GM12874 (cell line): Measurements from ENCODE around the gene MYO9B.

ENCODE experiments used
- CTCF ChIP-seq: IDR thresholded peaks from 2 replicates; pipeline ENCODE4 v1.5.1; 2011; ENCODE audit warnings: low read depth, mild to moderate bottlenecking, control low read depth, low read length, moderate library complexity; ENCODE audit not compliant: insufficient read depth

MYO9B gene

GRCh38 chr19:17121736-17122293, 46.2 kb downstream of the MYO9B start:
- no peak for TF ChIP-seq CTCF

- no peak for TF ChIP-seq CTCF
These were observed 47.5 kb downstream of the MYO9B start for GRCh38 chr19:17123041-17123440.

- TF ChIP-seq CTCF = no peak
These were observed 48.4 kb downstream of the MYO9B start for GRCh38 chr19:17124025-17124424.

- TF ChIP-seq CTCF = no peak
These were observed 49.6 kb downstream of the MYO9B start for GRCh38 chr19:17125062-17125727.

- no peak for TF ChIP-seq CTCF
These were observed 50.4 kb downstream of the MYO9B start for GRCh38 chr19:17125728-17126677.

GRCh38 chr19:17127671-17128070, 52.1 kb downstream of the MYO9B start:
- no peak for TF ChIP-seq CTCF

- TF ChIP-seq CTCF = no peak
These were observed 52.8 kb downstream of the MYO9B start for GRCh38 chr19:17128403-17128802.
